GM21447 (cell line): ENCODE measurements around the gene TMEM101.
"Not testable (repeated sequence)": the region's sequence is repeated elsewhere in the genome, so short reads cannot be mapped to it uniquely, and the experiment has no call there.

Experiments
- ATAC-seq: cut with Tn5 transposase; IDR thresholded peaks from one replicate; pipeline ENCODE4 v1.9.1; 2021; ENCODE audit not compliant: unreplicated experiment

TMEM101 gene

GRCh38 chr17:44014437-44015172 is at the start of gene TMEM101:
Gene TMEM101 (minus strand): TSS chr17:44014963. CDS start chr17:44014952, 11 bp downstream.
- ATAC-seq = peak; percentile 86

- no peak for ATAC-seq
Observed at GRCh38 chr17:44063704-44064639, 49.2 kb upstream of the TMEM101 start.

- no peak for ATAC-seq
Observed at GRCh38 chr17:44062871-44063270, 48.1 kb upstream of the TMEM101 start.

GRCh38 chr17:44061446-44061845 is 46.7 kb upstream of the TMEM101 start:
- ATAC-seq = no peak

- ATAC-seq = no peak
Observed at GRCh38 chr17:44059101-44059892, 44.5 kb upstream of the TMEM101 start.

GRCh38 chr17:44053125-44053872 is 38.5 kb upstream of the TMEM101 start:
- ATAC-seq = no peak

- no peak for ATAC-seq
Observed at GRCh38 chr17:44049294-44050060, 34.7 kb upstream of the TMEM101 start.

GRCh38 chr17:44046893-44047292 is 32.1 kb upstream of the TMEM101 start:
- not testable (repeated sequence) for ATAC-seq

GRCh38 chr17:44045486-44045885 is 30.7 kb upstream of the TMEM101 start:
- no peak for ATAC-seq

GRCh38 chr17:44044071-44044470 is 29.3 kb upstream of the TMEM101 start:
- no peak for ATAC-seq

GRCh38 chr17:44043272-44043696 is 28.5 kb upstream of the TMEM101 start:
- no peak for ATAC-seq

GRCh38 chr17:44039829-44040635 is 25.3 kb upstream of the TMEM101 start:
- no peak for ATAC-seq

- no peak for ATAC-seq
Observed at GRCh38 chr17:44038604-44039011, 23.8 kb upstream of the TMEM101 start.

- ATAC-seq = no peak
Observed at GRCh38 chr17:44037471-44037870, 22.7 kb upstream of the TMEM101 start.

- ATAC-seq = not testable (repeated sequence)
Observed at GRCh38 chr17:44034688-44035087, 19.9 kb upstream of the TMEM101 start.

- no peak for ATAC-seq
Observed at GRCh38 chr17:44033861-44034408, 19.2 kb upstream of the TMEM101 start.

- no peak for ATAC-seq
Observed at GRCh38 chr17:44030482-44030881, 15.7 kb upstream of the TMEM101 start.

- ATAC-seq = no peak
Observed at GRCh38 chr17:44029736-44030135, 15.0 kb upstream of the TMEM101 start.
